ENCODE results near the gene CCR5. TPM values are rescaled to one million over a fixed set of nuclear protein-coding genes. Genes with fewer than 3 reads are reported as not detected.

The CCR5 gene
- total RNA-seq, 2 experiments from 2014 or later, result 87.0 to 99.8 TPM

DNA sequence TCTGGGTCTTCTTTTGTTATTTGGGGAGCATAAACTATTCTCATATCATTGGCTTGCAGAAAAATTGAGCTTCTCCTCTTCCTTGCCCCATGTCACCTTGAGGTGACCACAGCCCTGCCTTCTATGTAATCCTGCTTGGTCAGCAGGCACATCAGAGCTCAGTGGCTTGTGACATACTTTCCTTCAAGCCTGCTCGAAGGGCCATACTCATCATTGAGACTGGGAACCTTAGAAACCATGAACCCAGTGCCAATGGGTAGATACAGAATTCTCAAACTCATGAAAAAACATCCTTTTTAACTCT is 20.5 kb upstream of the CCR5 start:
- Mint-ChIP-seq H3K27me3 (peaks cover 12% of the 10 kb centered on the region), H3K4me1 (peaks cover 75% of the 10 kb centered on the region), H3K27ac (peak overlapping the region; percentile 93), H3K9me3 (ENCODE audit: low read depth) (peaks cover 9% of the 10 kb centered on the region), H3K36me3 (peaks cover 39% of the 10 kb centered on the region), H3K4me3 (peak overlapping the region; percentile 25)
- DNase-seq (no peak), ATAC-seq (peak; percentile 17)
- CTCF ChIA-PET, result interaction anchor here (0.9 to 4.5 kb wide), 7 partner anchors 10 to 78 kb away, joined by 3 to 62 read pairs (median 7); partner anchors contain the start of gene CCR5

- Mint-ChIP-seq H3K36me3 (peaks cover 39% of the 10 kb centered on the region), H3K4me3 (no peak overlapping the region), H3K27ac (peak overlapping the region; percentile 59), H3K27me3 (peaks cover 21% of the 10 kb centered on the region), H3K4me1 (peaks cover 86% of the 10 kb centered on the region), H3K9me3 (ENCODE audit: low read depth) (peaks cover 9% of the 10 kb centered on the region)
- no peak for ATAC-seq
- DNase-seq, result no peak
- CTCF ChIA-PET, result interaction anchor here (1.1 to 4.5 kb wide), 5 partner anchors 9 to 138 kb away, joined by 4 to 62 read pairs (median 7); partner anchors contain the start of gene CCR5
Observed at GRCh38 chr3:46351646-46352045, 19.1 kb upstream of the CCR5 start.

DNA sequence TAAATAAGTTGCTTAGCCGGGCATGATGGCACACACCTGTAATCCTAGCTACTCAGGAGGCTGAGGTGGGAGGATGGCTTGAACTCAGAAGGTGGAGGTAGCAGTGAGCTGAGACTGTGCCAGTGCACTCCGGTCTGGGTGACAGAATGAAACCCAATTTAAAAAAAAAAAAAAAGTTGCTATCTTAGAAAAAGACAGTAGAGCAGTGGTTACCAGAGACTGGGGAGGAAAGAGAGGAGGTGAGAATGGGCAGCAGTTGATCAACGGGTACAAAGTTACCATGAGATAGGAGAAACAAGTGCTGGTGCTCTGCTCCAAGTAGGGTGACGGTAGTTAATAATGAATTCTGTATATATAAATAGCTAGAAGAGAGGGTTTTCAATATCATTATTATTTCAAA is 17.7 kb upstream of the CCR5 start:
- peaks cover 92% of the 10 kb centered on the region for H3K4me1 Mint-ChIP-seq
- ATAC-seq, result no peak
- no peak for DNase-seq
- CTCF ChIA-PET, result interaction anchor here (0.9 to 2.2 kb wide), 6 partner anchors 16 to 139 kb away, joined by 3 to 8 read pairs (median 4); no protein-coding TSS in a partner anchor
- H3K9me3 Mint-ChIP-seq (ENCODE audit: low read depth), result peaks cover 4% of the 10 kb centered on the region
- no peak overlapping the region for H3K4me3 Mint-ChIP-seq
- H3K36me3 Mint-ChIP-seq, result peaks cover 34% of the 10 kb centered on the region
- H3K27ac Mint-ChIP-seq, result peak overlapping the region; percentile 80
- H3K27me3 Mint-ChIP-seq, result peaks cover 24% of the 10 kb centered on the region

DNA sequence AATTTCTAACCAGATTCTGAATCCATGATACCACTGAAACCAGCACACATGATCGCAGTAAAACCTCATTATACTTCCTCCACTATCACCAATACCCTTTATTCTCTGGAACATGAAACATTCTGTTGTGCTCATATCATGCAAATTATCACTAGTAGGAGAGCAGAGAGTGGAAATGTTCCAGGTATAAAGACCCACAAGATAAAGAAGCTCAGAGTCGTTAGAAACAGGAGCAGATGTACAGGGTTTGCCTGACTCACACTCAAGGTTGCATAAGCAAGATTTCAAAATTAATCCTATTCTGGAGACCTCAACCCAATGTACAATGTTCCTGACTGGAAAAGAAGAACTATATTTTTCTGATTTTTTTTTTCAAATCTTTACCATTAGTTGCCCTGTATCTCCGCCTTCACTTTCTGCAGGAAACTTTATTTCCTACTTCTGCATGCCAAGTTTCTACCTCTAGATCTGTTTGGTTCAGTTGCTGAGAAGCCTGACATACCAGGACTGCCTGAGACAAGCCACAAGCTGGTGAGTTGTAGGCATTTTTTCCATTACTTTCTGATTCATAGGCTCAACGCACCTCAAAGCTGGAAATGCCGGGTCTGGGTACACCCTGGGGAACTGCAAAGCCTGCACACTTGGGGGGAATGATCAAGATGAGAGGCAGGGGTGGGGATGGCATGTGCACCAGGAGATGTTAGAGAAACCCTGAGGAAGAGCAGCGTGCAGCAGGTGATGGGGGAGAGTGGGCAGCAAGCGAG is 16.9 kb upstream of the CCR5 start, which contains the start of gene CCR2:
Gene CCR2 (plus strand): TSS at position 465 of the 764 bp plus-strand sequence. CDS start 3,417 bp downstream, outside the sequence.
- H3K36me3 Mint-ChIP-seq, result peaks cover 34% of the 10 kb centered on the region
- CTCF ChIA-PET, result interaction anchor here (0.7 to 3.6 kb wide), 14 partner anchors 10 to 143 kb away, joined by 3 to 35 read pairs (median 3); partner anchors contain the start of gene CCR5
- H3K27me3 Mint-ChIP-seq, result peaks cover 26% of the 10 kb centered on the region
- ATAC-seq (peak; percentile 10), DNase-seq (no peak)
- H3K27ac Mint-ChIP-seq, result peak within 1 kb of the TSS; percentile 82
- peaks cover 92% of the 10 kb centered on the region for H3K4me1 Mint-ChIP-seq
- H3K9me3 Mint-ChIP-seq (ENCODE audit: low read depth), result peaks cover under 1% of the 10 kb centered on the region
- peak within 1 kb of the TSS; percentile 74 for H3K4me3 Mint-ChIP-seq

- Mint-ChIP-seq H3K36me3 (peaks cover 34% of the 10 kb centered on the region), H3K9me3 (ENCODE audit: low read depth) (no peaks in the 10 kb centered on the region), H3K4me1 (peaks cover 91% of the 10 kb centered on the region), H3K27me3 (peaks cover 26% of the 10 kb centered on the region), H3K4me3 (peak overlapping the region; percentile 74), H3K27ac (peak overlapping the region; percentile 82)
- DNase-seq (no peak), ATAC-seq (no peak)
- CTCF ChIA-PET, result interaction anchor here (0.7 to 3.6 kb wide), 12 partner anchors 9 to 144 kb away, joined by 3 to 35 read pairs (median 4); partner anchors contain the start of gene CCR5
Observed at GRCh38 chr3:46354478-46354877, 16.3 kb upstream of the CCR5 start.

- Mint-ChIP-seq H3K4me1 (peaks cover 91% of the 10 kb centered on the region), H3K9me3 (ENCODE audit: low read depth) (no peaks in the 10 kb centered on the region), H3K27ac (peak overlapping the region; percentile 82), H3K4me3 (peak overlapping the region; percentile 74), H3K27me3 (peaks cover 26% of the 10 kb centered on the region), H3K36me3 (peaks cover 36% of the 10 kb centered on the region)
- DNase-seq (no peak), ATAC-seq (no peak)
- CTCF ChIA-PET, result interaction anchor here (0.7 to 3.6 kb wide), 10 partner anchors 9 to 140 kb away, joined by 3 to 35 read pairs (median 4); partner anchors contain the start of gene CCR5
Observed at GRCh38 chr3:46354984-46355383, 15.8 kb upstream of the CCR5 start.

GRCh38 chr3:46356276-46356675 is 14.5 kb upstream of the CCR5 start:
- H3K27ac Mint-ChIP-seq, result no peak overlapping the region
- CTCF ChIA-PET, result interaction anchor here (3.6 kb wide), 1 partner anchor 13 kb away, joined by 35 read pairs; the partner anchor contains the start of gene CCR5
- H3K4me1 Mint-ChIP-seq, result peaks cover 91% of the 10 kb centered on the region

GRCh38 chr3:46356909-46357308 is 13.8 kb upstream of the CCR5 start:
- ATAC-seq (no peak), DNase-seq (no peak)
- peaks cover 91% of the 10 kb centered on the region for H3K4me1 Mint-ChIP-seq
- no peak overlapping the region for H3K27ac Mint-ChIP-seq
- CTCF ChIA-PET, result interaction anchor here (3.6 kb wide), 1 partner anchor 12 kb away, joined by 35 read pairs; the partner anchor contains the start of gene CCR5
- H3K4me3 Mint-ChIP-seq, result peak overlapping the region; percentile 74
- H3K36me3 Mint-ChIP-seq, result peaks cover 36% of the 10 kb centered on the region
- H3K27me3 Mint-ChIP-seq, result peaks cover 22% of the 10 kb centered on the region
- H3K9me3 Mint-ChIP-seq (ENCODE audit: low read depth), result no peaks in the 10 kb centered on the region

More at GRCh38 chr3:46356276-46356675, 14.5 kb upstream of the CCR5 start:
- ATAC-seq (no peak), DNase-seq (no peak)
- peaks cover 36% of the 10 kb centered on the region for H3K36me3 Mint-ChIP-seq
- H3K9me3 Mint-ChIP-seq (ENCODE audit: low read depth), result no peaks in the 10 kb centered on the region
- peaks cover 26% of the 10 kb centered on the region for H3K27me3 Mint-ChIP-seq
- peak overlapping the region; percentile 74 for H3K4me3 Mint-ChIP-seq

DNA sequence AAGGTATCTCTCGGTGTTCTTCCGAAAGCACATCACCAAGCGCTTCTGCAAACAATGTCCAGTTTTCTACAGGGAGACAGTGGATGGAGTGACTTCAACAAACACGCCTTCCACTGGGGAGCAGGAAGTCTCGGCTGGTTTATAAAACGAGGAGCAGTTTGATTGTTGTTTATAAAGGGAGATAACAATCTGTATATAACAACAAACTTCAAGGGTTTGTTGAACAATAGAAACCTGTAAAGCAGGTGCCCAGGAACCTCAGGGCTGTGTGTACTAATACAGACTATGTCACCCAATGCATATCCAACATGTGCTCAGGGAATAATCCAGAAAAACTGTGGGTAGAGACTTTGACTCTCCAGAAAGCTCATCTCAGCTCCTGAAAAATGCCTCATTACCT is 12.3 kb upstream of the CCR5 start:
- H3K27me3 Mint-ChIP-seq, result peaks cover 22% of the 10 kb centered on the region
- CTCF ChIA-PET, result interaction anchor here (2.8 kb wide), 1 partner anchor 10 kb away, joined by 30 read pairs; the partner anchor contains the start of gene CCR5
- peaks cover 38% of the 10 kb centered on the region for H3K36me3 Mint-ChIP-seq
- no peak for ATAC-seq
- H3K27ac Mint-ChIP-seq, result no peak overlapping the region
- no peaks in the 10 kb centered on the region for H3K9me3 Mint-ChIP-seq (ENCODE audit: low read depth)
- peaks cover 86% of the 10 kb centered on the region for H3K4me1 Mint-ChIP-seq
- H3K4me3 Mint-ChIP-seq, result no peak overlapping the region
- no peak for DNase-seq

DNA sequence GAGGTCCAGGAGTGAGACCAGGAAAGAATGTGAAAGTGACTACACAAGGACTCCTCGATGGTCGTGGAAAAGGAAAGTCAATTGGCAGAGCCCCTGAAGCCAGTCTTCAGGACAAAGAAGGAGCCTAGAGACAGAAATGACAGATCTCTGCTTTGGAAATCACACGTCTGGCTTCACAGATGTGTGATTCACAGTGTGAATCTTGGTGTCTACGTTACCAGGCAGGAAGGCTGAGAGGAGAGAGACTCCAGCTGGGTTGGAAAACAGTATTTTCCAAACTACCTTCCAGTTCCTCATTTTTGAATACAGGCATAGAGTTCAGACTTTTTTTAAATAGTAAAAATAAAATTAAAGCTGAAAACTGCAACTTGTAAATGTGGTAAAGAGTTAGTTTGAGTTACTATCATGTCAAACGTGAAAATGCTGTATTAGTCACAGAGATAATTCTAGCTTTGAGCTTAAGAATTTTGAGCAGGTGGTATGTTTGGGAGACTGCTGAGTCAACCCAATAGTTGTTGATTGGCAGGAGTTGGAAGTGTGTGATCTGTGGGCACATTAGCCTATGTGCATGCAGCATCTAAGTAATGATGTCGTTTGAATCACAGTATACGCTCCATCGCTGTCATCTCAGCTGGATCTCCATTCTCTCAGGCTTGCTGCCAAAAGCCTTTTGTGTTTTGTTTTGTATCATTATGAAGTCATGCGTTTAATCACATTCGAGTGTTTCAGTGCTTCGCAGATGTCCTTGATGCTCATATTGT is 10.8 kb upstream of the CCR5 start:
- Mint-ChIP-seq H3K27me3 (peaks cover 20% of the 10 kb centered on the region), H3K27ac (peak overlapping the region; percentile 64), H3K9me3 (ENCODE audit: low read depth) (no peaks in the 10 kb centered on the region), H3K36me3 (peaks cover 44% of the 10 kb centered on the region), H3K4me1 (peaks cover 81% of the 10 kb centered on the region), H3K4me3 (no peak overlapping the region)
- DNase-seq, result peak; percentile 66
- peak; percentile 83 for ATAC-seq
- CTCF ChIA-PET, result interaction anchor here (0.7 to 2.8 kb wide), 10 partner anchors 9 to 150 kb away, joined by 3 to 30 read pairs (median 4); partner anchors contain the start of gene CCR5

DNA sequence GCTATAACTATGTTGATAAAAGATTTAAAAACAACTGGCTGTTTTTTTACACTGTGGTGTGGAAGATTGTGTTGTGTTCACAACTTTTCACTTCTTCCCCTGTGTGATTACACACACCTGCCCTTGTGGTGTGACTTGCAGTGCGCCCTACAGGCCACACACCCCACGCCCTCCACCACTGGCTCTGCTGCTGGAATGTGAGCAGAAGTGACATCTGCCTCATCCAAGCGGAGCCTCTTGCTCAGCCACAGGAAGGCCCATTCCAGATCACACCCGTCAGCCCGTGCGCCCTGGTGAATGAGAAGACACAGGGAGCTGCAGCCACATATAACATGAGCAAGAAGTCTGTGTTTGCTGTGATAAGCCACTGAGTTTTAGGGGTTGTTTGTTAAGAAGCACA is 9.8 kb upstream of the CCR5 start:
- CTCF ChIA-PET, result interaction anchor here (0.9 to 2.8 kb wide), 6 partner anchors 8 to 151 kb away, joined by 3 to 30 read pairs (median 6); partner anchors contain the start of gene CCR5
- Mint-ChIP-seq H3K4me3 (no peak overlapping the region), H3K9me3 (ENCODE audit: low read depth) (no peaks in the 10 kb centered on the region), H3K36me3 (peaks cover 41% of the 10 kb centered on the region), H3K4me1 (peaks cover 79% of the 10 kb centered on the region), H3K27ac (peak overlapping the region; percentile 16), H3K27me3 (peaks cover 13% of the 10 kb centered on the region)
- no peak for ATAC-seq
- DNase-seq, result no peak

- ATAC-seq (peak; percentile 40), DNase-seq (no peak)
- CTCF ChIA-PET, result interaction anchor here (1.0 to 14.1 kb wide), 4 partner anchors 9 to 64 kb away, joined by 3 to 231 read pairs (median 6); partner anchors contain the start of gene CCR5
- peaks cover 39% of the 10 kb centered on the region for H3K36me3 Mint-ChIP-seq
- H3K27ac Mint-ChIP-seq, result peak overlapping the region; percentile 55
- H3K27me3 Mint-ChIP-seq, result peaks cover 8% of the 10 kb centered on the region
- peaks cover 81% of the 10 kb centered on the region for H3K4me1 Mint-ChIP-seq
- H3K4me3 Mint-ChIP-seq, result no peak overlapping the region
- H3K9me3 Mint-ChIP-seq (ENCODE audit: low read depth), result no peaks in the 10 kb centered on the region
Observed at GRCh38 chr3:46361408-46362283, 9.1 kb upstream of the CCR5 start.
